PC-3 (cell line): ENCODE data around the gene NIPAL3. TPM values are rescaled to one million over a fixed set of nuclear protein-coding genes. Genes with fewer than 3 reads are reported as not detected.
"Not testable (repeated sequence)": the region's sequence is repeated elsewhere in the genome, so short reads cannot be mapped to it uniquely, and the experiment has no call there.

Source experiments
- ATAC-seq: fragments of 200-7000 bp; cut with Tn5 transposase; 2 replicates; pipeline ENCODE4 v1.9.1; 2020; ENCODE audit warnings: mild to moderate bottlenecking, moderate library complexity
- BruUV-seq: library from RNA; stranded (reverse); fragments of 400-500 nt; replicated peaks from 2 replicates; lab custom pipeline; 2021; lab: Mats Ljungman, UMichigan
- CTCF ChIA-PET: fragments of 300-600 bp; sonication (Branson Sonifier 250); formaldehyde crosslinking; loops from one replicate; lab custom pipeline; 2022; ENCODE audit warnings: antibody characterized with exemption; lab: Charles Lee
- POLR2A ChIA-PET: fragments of 300-600 bp; sonication (Branson Sonifier 250); formaldehyde crosslinking; loops from one replicate; lab custom pipeline; 2022; ENCODE audit warnings: antibody characterized with exemption; ENCODE audit not compliant: unreplicated experiment; lab: Charles Lee
- DNase-seq: peaks from one replicate; pipeline ENCODE4 v3.0.0-alpha.2; 2015
- H2AFZ ChIP-seq: fragments of 300-600 bp; sonication (generic); 2 replicates; pipeline ENCODE4 v1.6.0; 2016; ENCODE audit warnings: antibody characterized with exemption, low read length
- H3F3A ChIP-seq: fragments of 300-600 bp; sonication (generic); one replicate; pipeline ENCODE4 v1.6.0; 2017; ENCODE audit warnings: antibody characterized with exemption, low read length, control low read depth, mild to moderate bottlenecking; ENCODE audit not compliant: unreplicated experiment
- H3K27ac ChIP-seq: fragments of 300-600 bp; sonication (generic); 2 replicates; pipeline ENCODE4 v1.5.1; 2016; ENCODE audit warnings: mild to moderate bottlenecking, low read length
- H3K27me3 ChIP-seq: fragments of 300-600 bp; sonication (generic); 2 replicates; pipeline ENCODE4 v1.6.1; 2016; ENCODE audit warnings: low read length, mixed read lengths
- H3K36me3 ChIP-seq: fragments of 300-600 bp; sonication (generic); 2 replicates; pipeline ENCODE4 v1.6.1; 2016; ENCODE audit warnings: low read depth, mixed run types, low read length, mixed read lengths
- H3K4me1 ChIP-seq: fragments of 300-600 bp; sonication (generic); 2 replicates; pipeline ENCODE4 v1.5.1; 2016; ENCODE audit warnings: low read length; ENCODE audit not compliant: insufficient read depth
- H3K4me2 ChIP-seq: fragments of 300-600 bp; sonication (generic); 2 replicates; pipeline ENCODE4 v1.6.0; 2016; ENCODE audit warnings: low read length
- H3K4me3 ChIP-seq: fragments of 300-600 bp; sonication (generic); 2 replicates; pipeline ENCODE4 v1.5.1; 2016; ENCODE audit warnings: mild to moderate bottlenecking, low read length, mixed read lengths
- H3K79me2 ChIP-seq: fragments of 300-600 bp; sonication (generic); 2 replicates; pipeline ENCODE4 v1.6.1; 2017; ENCODE audit warnings: low read length, mixed read lengths
- H3K9ac ChIP-seq: fragments of 300-600 bp; sonication (generic); 2 replicates; pipeline ENCODE4 v1.6.0; 2016; ENCODE audit warnings: mild to moderate bottlenecking, low read length
- H3K9me2 ChIP-seq: fragments of 300-600 bp; sonication (generic); replicated peaks from 2 replicates; pipeline ENCODE4 v1.6.1; 2016; ENCODE audit warnings: mixed run types, low read length, mixed read lengths
- H3K9me3 ChIP-seq: fragments of 300-600 bp; sonication (generic); 2 replicates; pipeline ENCODE4 v1.6.1; 2016; ENCODE audit warnings: low read length, mixed read lengths
- H4K20me1 ChIP-seq: fragments of 300-600 bp; sonication (generic); 2 replicates; pipeline ENCODE4 v1.6.1; 2016; ENCODE audit warnings: low read length, mixed read lengths
- CTCF ChIP-seq: fragments of 300-600 bp; sonication (generic); conservative IDR thresholded peaks from 2 replicates; pipeline ENCODE4 v1.5.1; 2017; ENCODE audit warnings: antibody characterized with exemption, low read depth, mild to moderate bottlenecking, low read length
- EZH2 ChIP-seq: fragments of 300-600 bp; sonication (generic); IDR thresholded peaks from one replicate; pipeline ENCODE4 v1.6.1; 2017; ENCODE audit warnings: antibody characterized with exemption, mild to moderate bottlenecking, low read length; ENCODE audit not compliant: unreplicated experiment
- EZH2phosphoT487 ChIP-seq: fragments of 300-600 bp; sonication (generic); IDR thresholded peaks from 2 replicates; pipeline ENCODE4 v1.6.1; 2018; ENCODE audit warnings: mild to moderate bottlenecking, antibody characterized with exemption, low read length, borderline replicate concordance
- intact Hi-C: fragments of 100-400 bp; cut with micrococcal nuclease; formaldehyde crosslinking; loops from 2 replicates; pipeline ENCODE4 v1.9.0; 2023
- total RNA-seq: library from RNA; depleted of rRNA; stranded (reverse); fragments of >200 nt; gene quantifications from 2 replicates; pipeline ENCODE4 v1.2.3, GENCODE V29; 2014

NIPAL3 gene
- total RNA-seq, 1 experiment from 2014 or later = 35.2 TPM

- no peak for DNase-seq
- no peak overlapping the region for H3K9ac ChIP-seq
- H3K27me3 ChIP-seq = no peaks in the 10 kb centered on the region
- no peak overlapping the region for H3K4me2 ChIP-seq
- POLR2A ChIA-PET = no interaction called here
- intact Hi-C loops = loop anchor here (5.0 kb wide), 1 partner anchor 42 kb away; the partner anchor contains the start of gene NIPAL3
- H3K79me2 ChIP-seq = no peaks in the 10 kb centered on the region
- H3K9me2 ChIP-seq = no peaks in the 10 kb centered on the region
- CTCF ChIA-PET = no interaction called here
- H3K27ac ChIP-seq = no peak overlapping the region
- peaks cover 8% of the 10 kb centered on the region; the same call in 1 of the 2 replicates for H3K9me3 ChIP-seq
- H3F3A ChIP-seq = no peaks in the 10 kb centered on the region
- H3K4me1 ChIP-seq = peaks cover 4% of the 10 kb centered on the region; the same call in 1 of the 2 replicates
- TF ChIP-seq EZH2 (no peak), EZH2phosphoT487 (no peak), CTCF (no peak)
- H3K4me3 ChIP-seq = no peak overlapping the region
- H4K20me1 ChIP-seq = no peaks in the 10 kb centered on the region
- no peak for ATAC-seq
- peaks cover 45% of the 10 kb centered on the region for H3K36me3 ChIP-seq
- no TSS peak for BruUV-seq
- H2AFZ ChIP-seq = no peak overlapping the region
These were observed 44.1 kb downstream of the NIPAL3 start for GRCh38 chr1:24459551-24460266.

DNA sequence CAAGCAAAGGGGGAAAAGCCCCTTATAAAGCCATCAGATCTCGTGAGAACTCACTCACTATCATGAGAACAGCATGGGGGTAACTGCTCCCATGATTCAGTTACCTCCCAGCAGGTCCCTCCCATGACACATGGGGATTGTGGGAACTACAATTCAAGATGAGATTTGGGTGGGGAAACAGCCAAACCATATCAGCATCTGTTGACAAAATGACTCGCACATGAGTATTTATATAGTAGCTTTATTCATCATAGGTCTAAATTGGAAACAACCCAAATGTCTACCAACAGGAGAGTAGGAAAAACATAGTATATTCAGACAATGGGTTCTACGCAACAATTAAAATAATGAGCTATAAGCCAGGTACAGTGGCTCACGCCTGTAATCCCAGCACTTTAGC is 46.5 kb downstream of the NIPAL3 start:
- ATAC-seq (peak; percentile 93), DNase-seq (peak; percentile 88)
- H3K9ac ChIP-seq, H3F3A ChIP-seq, H3K4me1 ChIP-seq, BruUV-seq, POLR2A ChIA-PET, H3K27me3 ChIP-seq, H3K79me2 ChIP-seq, H3K4me2 ChIP-seq, H4K20me1 ChIP-seq, H3K9me2 ChIP-seq, H3K9me3 ChIP-seq, H3K4me3 ChIP-seq, H2AFZ ChIP-seq: not testable (repeated sequence)
- intact Hi-C loops = loop anchor here (5.0 kb wide), 1 partner anchor 45 kb away; the partner anchor contains the start of gene NIPAL3
- Histone ChIP-seq H3K36me3 (peaks cover 36% of the 10 kb centered on the region), H3K27ac (peak overlapping the region; percentile 71)
- CTCF ChIA-PET = interaction anchor here (0.6 to 1.0 kb wide), 2 partner anchors 116 to 312 kb away, joined by 4 to 8 read pairs; no protein-coding TSS in a partner anchor

GRCh38 chr1:24463776-24464735 is 48.5 kb downstream of the NIPAL3 start:
- Histone ChIP-seq H3K27me3 (no peaks in the 10 kb centered on the region), H3K4me1 (peaks cover 4% of the 10 kb centered on the region; the same call in 1 of the 2 replicates), H2AFZ (no peak overlapping the region), H3K36me3 (peaks cover 27% of the 10 kb centered on the region), H3K9me3 (peaks cover 8% of the 10 kb centered on the region; the same call in 1 of the 2 replicates), H3K27ac (no peak overlapping the region), H4K20me1 (no peaks in the 10 kb centered on the region), H3F3A (no peaks in the 10 kb centered on the region), H3K9me2 (no peaks in the 10 kb centered on the region), H3K79me2 (no peaks in the 10 kb centered on the region), H3K4me2 (no peak overlapping the region), H3K4me3 (no peak overlapping the region), H3K9ac (no peak overlapping the region)
- TF ChIP-seq EZH2phosphoT487 = no peak
- TF ChIP-seq EZH2 = no peak
- TF ChIP-seq CTCF = no peak
- CTCF ChIA-PET = interaction anchor here (0.6 kb wide), 1 partner anchor 77 kb away, joined by 3 read pairs; no protein-coding TSS in a partner anchor
- BruUV-seq = no TSS peak
- ATAC-seq = no peak
- POLR2A ChIA-PET = no interaction called here
- intact Hi-C loops = loop anchor here (5.0 kb wide), 1 partner anchor 47 kb away; the partner anchor contains the start of gene NIPAL3
- no peak for DNase-seq
